ENCODE results near the gene HES4. TPM values are rescaled to one million over a fixed set of nuclear protein-coding genes. Genes with fewer than 3 reads are reported as not detected.
A peak's percentile ranks its signal among the peaks of the same experiment; 100 is the strongest.
"Not testable (repeated sequence)": the region's sequence is repeated elsewhere in the genome, so short reads cannot be mapped to it uniquely, and the experiment has no call there.

HES4 gene
- total RNA-seq, 1 donor from 2014 or later = 75.0 TPM

GRCh38 chr1:1014799-1015681, 15.1 kb upstream of the HES4 start:
- H3K27ac Mint-ChIP-seq (ENCODE audit: unreplicated experiment) = peak overlapping the region; percentile 34
- H3K4me1 Mint-ChIP-seq (ENCODE audit: unreplicated experiment) = peaks cover 26% of the 10 kb centered on the region
- TF ChIP-seq, protein P1, sequence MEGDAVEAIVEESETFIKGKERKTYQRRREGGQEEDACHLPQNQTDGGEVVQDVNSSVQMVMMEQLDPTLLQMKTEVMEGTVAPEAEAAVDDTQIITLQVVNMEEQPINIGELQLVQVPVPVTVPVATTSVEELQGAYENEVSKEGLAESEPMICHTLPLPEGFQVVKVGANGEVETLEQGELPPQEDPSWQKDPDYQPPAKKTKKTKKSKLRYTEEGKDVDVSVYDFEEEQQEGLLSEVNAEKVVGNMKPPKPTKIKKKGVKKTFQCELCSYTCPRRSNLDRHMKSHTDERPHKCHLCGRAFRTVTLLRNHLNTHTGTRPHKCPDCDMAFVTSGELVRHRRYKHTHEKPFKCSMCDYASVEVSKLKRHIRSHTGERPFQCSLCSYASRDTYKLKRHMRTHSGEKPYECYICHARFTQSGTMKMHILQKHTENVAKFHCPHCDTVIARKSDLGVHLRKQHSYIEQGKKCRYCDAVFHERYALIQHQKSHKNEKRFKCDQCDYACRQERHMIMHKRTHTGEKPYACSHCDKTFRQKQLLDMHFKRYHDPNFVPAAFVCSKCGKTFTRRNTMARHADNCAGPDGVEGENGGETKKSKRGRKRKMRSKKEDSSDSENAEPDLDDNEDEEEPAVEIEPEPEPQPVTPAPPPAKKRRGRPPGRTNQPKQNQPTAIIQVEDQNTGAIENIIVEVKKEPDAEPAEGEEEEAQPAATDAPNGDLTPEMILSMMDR (IDR thresholded peaks at IDR 0.05) = peak; percentile 44

DNA sequence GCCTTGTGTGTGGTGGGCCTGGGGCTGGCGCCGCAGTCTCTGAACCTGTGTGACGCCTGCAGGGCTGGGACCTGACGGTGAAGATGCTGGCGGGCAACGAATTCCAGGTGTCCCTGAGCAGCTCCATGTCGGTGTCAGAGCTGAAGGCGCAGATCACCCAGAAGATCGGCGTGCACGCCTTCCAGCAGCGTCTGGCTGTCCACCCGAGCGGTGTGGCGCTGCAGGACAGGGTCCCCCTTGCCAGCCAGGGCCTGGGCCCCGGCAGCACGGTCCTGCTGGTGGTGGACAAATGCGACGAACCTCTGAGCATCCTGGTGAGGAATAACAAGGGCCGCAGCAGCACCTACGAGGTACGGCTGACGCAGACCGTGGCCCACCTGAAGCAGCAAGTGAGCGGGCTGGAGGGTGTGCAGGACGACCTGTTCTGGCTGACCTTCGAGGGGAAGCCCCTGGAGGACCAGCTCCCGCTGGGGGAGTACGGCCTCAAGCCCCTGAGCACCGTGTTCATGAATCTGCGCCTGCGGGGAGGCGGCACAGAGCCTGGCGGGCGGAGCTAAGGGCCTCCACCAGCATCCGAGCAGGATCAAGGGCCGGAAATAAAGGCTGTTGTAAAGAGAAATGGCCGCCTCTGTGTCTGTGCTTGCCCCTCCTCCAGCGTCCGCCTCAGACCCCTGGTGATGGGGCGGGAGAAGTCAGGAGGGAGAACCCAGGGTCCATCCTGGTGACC, 14.2 kb upstream of the HES4 start:
- no peaks in the 10 kb centered on the region for H3K9me3 Mint-ChIP-seq (ENCODE audit: unreplicated experiment)
- H3K4me3 Mint-ChIP-seq (ENCODE audit: unreplicated experiment) = peak overlapping the region; percentile 82
- DNase-seq (ENCODE audit: extremely low spot score, unreplicated experiment) = no peak
- H3K27me3 Mint-ChIP-seq (ENCODE audit: unreplicated experiment) = no peaks in the 10 kb centered on the region
- H3K36me3 Mint-ChIP-seq (ENCODE audit: unreplicated experiment) = peaks cover 3% of the 10 kb centered on the region
- TF ChIP-seq, protein P1 (IDR thresholded peaks at IDR 0.05) = no peak
- H3K27ac Mint-ChIP-seq (ENCODE audit: unreplicated experiment) = peak overlapping the region; percentile 94
- H3K4me1 Mint-ChIP-seq (ENCODE audit: unreplicated experiment) = peaks cover 25% of the 10 kb centered on the region

More at GRCh38 chr1:1014799-1015681, 15.1 kb upstream of the HES4 start:
- Mint-ChIP-seq H3K27me3 (ENCODE audit: unreplicated experiment) (no peaks in the 10 kb centered on the region), H3K36me3 (ENCODE audit: unreplicated experiment) (peaks cover 2% of the 10 kb centered on the region), H3K9me3 (ENCODE audit: unreplicated experiment) (no peaks in the 10 kb centered on the region), H3K4me3 (ENCODE audit: unreplicated experiment) (no peak overlapping the region)
- DNase-seq (ENCODE audit: extremely low spot score, unreplicated experiment) = no peak

DNA sequence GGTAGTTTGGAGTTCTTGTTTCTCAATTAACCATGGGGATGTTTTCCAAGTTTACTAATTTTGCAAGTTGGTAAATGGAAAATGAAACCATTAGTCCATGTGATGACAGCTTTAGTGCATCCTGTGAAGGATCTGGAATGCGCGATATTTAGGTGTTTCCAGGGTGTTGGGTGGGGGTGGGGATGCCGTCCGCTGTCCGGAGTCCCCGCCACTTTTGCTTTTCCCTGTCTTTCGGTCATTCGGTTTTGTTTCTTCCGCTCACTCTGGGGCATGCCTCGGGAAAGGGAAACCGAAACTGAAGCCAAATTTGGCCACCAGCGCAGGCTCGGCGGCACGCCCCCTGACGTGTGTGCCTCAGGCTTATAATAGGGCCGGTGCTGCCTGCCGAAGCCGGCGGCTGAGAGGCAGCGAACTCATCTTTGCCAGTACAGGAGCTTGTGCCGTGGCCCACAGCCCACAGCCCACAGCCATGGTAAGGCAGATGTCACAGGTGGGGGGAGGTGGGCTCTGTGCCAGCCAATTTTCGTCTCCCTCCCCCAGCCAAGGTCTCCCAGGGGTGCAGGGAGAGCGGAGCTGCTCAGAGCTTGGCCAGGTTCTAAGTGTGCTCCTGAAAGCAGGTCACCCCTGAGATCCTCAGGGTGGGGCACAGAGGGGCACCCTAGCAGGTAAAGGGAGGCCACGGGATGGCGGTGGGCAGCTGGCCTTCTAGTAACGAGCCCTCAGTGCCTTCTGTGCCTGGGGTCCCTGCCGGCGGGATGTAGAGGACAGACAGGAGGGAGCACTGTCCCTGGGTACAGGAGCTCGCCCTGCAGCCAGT, 13.4 kb upstream of the HES4 start, which contains the start of gene ISG15:
Gene ISG15, plus strand, starts transcription at position 393 of the 817 bp plus-strand sequence. Its CDS starts 77 bp downstream, at position 470.
- Mint-ChIP-seq H3K27me3 (ENCODE audit: unreplicated experiment) (no peaks in the 10 kb centered on the region), H3K36me3 (ENCODE audit: unreplicated experiment) (peaks cover 5% of the 10 kb centered on the region), H3K27ac (ENCODE audit: unreplicated experiment) (peak within 1 kb of the TSS; percentile 94), H3K4me3 (ENCODE audit: unreplicated experiment) (peak within 1 kb of the TSS; percentile 82), H3K4me1 (ENCODE audit: unreplicated experiment) (peaks cover 24% of the 10 kb centered on the region), H3K9me3 (ENCODE audit: unreplicated experiment) (no peaks in the 10 kb centered on the region)
- DNase-seq (ENCODE audit: extremely low spot score, unreplicated experiment) = peak; percentile 93
- TF ChIP-seq, protein P1 (IDR thresholded peaks at IDR 0.05) = no peak

- peak overlapping the region; percentile 94 for H3K27ac Mint-ChIP-seq (ENCODE audit: unreplicated experiment)
- H3K36me3 Mint-ChIP-seq (ENCODE audit: unreplicated experiment); H3K27me3 Mint-ChIP-seq (ENCODE audit: unreplicated experiment); DNase-seq (ENCODE audit: extremely low spot score, unreplicated experiment); H3K9me3 Mint-ChIP-seq (ENCODE audit: unreplicated experiment): not testable (repeated sequence)
- peaks cover 24% of the 10 kb centered on the region for H3K4me1 Mint-ChIP-seq (ENCODE audit: unreplicated experiment)
- peak overlapping the region; percentile 82 for H3K4me3 Mint-ChIP-seq (ENCODE audit: unreplicated experiment)
Measured at GRCh38 chr1:1012736-1013104, 12.8 kb upstream of the HES4 start.

DNA sequence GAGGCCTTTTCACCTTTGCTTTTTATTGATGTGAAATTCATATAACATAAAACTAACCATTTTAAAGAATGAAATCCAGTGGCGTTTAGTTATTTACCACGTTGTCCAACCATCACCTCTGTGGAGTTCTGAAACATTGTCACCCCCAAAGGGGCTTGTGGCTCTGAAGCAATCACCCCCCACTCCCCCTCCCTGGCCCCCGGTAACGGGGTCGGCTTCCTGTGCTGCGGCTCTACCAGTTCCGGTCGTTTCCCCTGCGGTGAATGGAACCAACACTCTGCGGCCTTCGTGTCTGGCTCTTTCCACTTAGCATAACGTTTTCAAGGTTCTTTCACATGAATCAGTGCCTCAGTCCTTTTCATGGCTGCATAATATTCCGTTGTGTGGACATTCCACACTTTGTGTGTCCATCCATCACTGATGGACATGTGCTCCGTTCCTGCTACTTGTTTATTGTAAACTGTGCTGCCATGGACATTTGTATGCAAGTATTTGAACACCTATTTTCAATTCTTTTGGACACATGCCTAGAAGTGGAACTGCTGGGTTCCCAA, 11.6 kb upstream of the HES4 start:
- Mint-ChIP-seq H3K4me3 (ENCODE audit: unreplicated experiment) (no peak overlapping the region), H3K27me3 (ENCODE audit: unreplicated experiment) (no peaks in the 10 kb centered on the region), H3K36me3 (ENCODE audit: unreplicated experiment) (peaks cover 5% of the 10 kb centered on the region), H3K4me1 (ENCODE audit: unreplicated experiment) (peaks cover 24% of the 10 kb centered on the region), H3K9me3 (ENCODE audit: unreplicated experiment) (no peaks in the 10 kb centered on the region), H3K27ac (ENCODE audit: unreplicated experiment) (no peak overlapping the region)
- TF ChIP-seq, protein P1 (IDR thresholded peaks at IDR 0.05) = no peak
- no peak for DNase-seq (ENCODE audit: extremely low spot score, unreplicated experiment)

GRCh38 chr1:1010131-1010530, 10.2 kb upstream of the HES4 start:
- H3K27ac Mint-ChIP-seq (ENCODE audit: unreplicated experiment); H3K9me3 Mint-ChIP-seq (ENCODE audit: unreplicated experiment); H3K36me3 Mint-ChIP-seq (ENCODE audit: unreplicated experiment): not testable (repeated sequence)

More at GRCh38 chr1:1010131-1010530, 10.2 kb upstream of the HES4 start:
- DNase-seq (ENCODE audit: extremely low spot score, unreplicated experiment); H3K4me3 Mint-ChIP-seq (ENCODE audit: unreplicated experiment); H3K27me3 Mint-ChIP-seq (ENCODE audit: unreplicated experiment): not testable (repeated sequence)
- peaks cover 32% of the 10 kb centered on the region for H3K4me1 Mint-ChIP-seq (ENCODE audit: unreplicated experiment)
